Loucy (cell line): ENCODE measurements around the gene ZNF614.

Experiments used
- H2AFZ ChIP-seq: fragments of 200-600 bp; sonication (generic); 2 replicates; pipeline ENCODE4 v1.6.0; 2016; ENCODE audit warnings: antibody characterized with exemption, mild to moderate bottlenecking, low read length, moderate library complexity
- H3F3A ChIP-seq: fragments of 200-600 bp; 2 replicates; pipeline ENCODE4 v1.6.0; 2016; ENCODE audit warnings: antibody characterized with exemption, low read depth, mild to moderate bottlenecking
- H3K27me3 ChIP-seq: fragments of 200-600 bp; sonication (generic); 2 replicates; pipeline ENCODE4 v1.6.1; 2014; ENCODE audit warnings: low read length, mild to moderate bottlenecking; ENCODE audit not compliant: insufficient read depth, poor library complexity, severe bottlenecking
- H3K36me3 ChIP-seq: fragments of 200-600 bp; sonication (generic); 2 replicates; pipeline ENCODE4 v1.6.1; 2016; ENCODE audit warnings: low read length; ENCODE audit not compliant: insufficient read depth
- H3K4me1 ChIP-seq: fragments of 200-600 bp; sonication (generic); 2 replicates; pipeline ENCODE4 v1.5.1; 2014; ENCODE audit warnings: low read length, mild to moderate bottlenecking; ENCODE audit not compliant: insufficient read depth, poor library complexity, severe bottlenecking
- H3K4me2 ChIP-seq: fragments of 200-600 bp; sonication (generic); 2 replicates; pipeline ENCODE4 v1.6.0; 2014; ENCODE audit warnings: antibody characterized with exemption, low read length, low read depth, mild to moderate bottlenecking; ENCODE audit not compliant: poor library complexity, severe bottlenecking
- H3K4me3 ChIP-seq: fragments of 200-600 bp; sonication (generic); 2 replicates; pipeline ENCODE4 v1.5.1; 2014; ENCODE audit warnings: low read length, mild to moderate bottlenecking, mixed read lengths; ENCODE audit not compliant: poor library complexity, severe bottlenecking
- H3K79me2 ChIP-seq: fragments of 200-600 bp; sonication (generic); 2 replicates; pipeline ENCODE4 v1.6.1; 2014; ENCODE audit warnings: low read length; ENCODE audit not compliant: insufficient read depth
- H3K9ac ChIP-seq: fragments of 200-600 bp; sonication (generic); 2 replicates; pipeline ENCODE4 v1.6.0; 2014; ENCODE audit warnings: mild to moderate bottlenecking, low read depth, low read length, moderate library complexity; ENCODE audit not compliant: poor library complexity, severe bottlenecking
- H3K9me2 ChIP-seq: fragments of 200-600 bp; sonication (generic); replicated peaks from 2 replicates; pipeline ENCODE4 v1.6.1; 2016; ENCODE audit warnings: low read depth, low read length, mixed read lengths
- H3K9me3 ChIP-seq: fragments of 200-600 bp; sonication (generic); 2 replicates; pipeline ENCODE4 v1.6.1; 2014; ENCODE audit warnings: mild to moderate bottlenecking, antibody characterized with exemption, low read length, low read depth; ENCODE audit not compliant: insufficient read depth
- H4K20me1 ChIP-seq: fragments of 200-600 bp; sonication (generic); 2 replicates; pipeline ENCODE4 v1.6.0; 2014; ENCODE audit warnings: antibody characterized with exemption, low read length, mild to moderate bottlenecking; ENCODE audit not compliant: insufficient read depth, poor library complexity, severe bottlenecking
- EZH2phosphoT487 ChIP-seq: fragments of 200-600 bp; IDR thresholded peaks from 2 replicates; pipeline ENCODE4 v1.6.1; 2018; ENCODE audit warnings: antibody characterized with exemption, mild to moderate bottlenecking, moderate library complexity, borderline replicate concordance
- TF ChIP-seq, protein P1 (sequence below): fragments of 200-600 bp; sonication (generic); conservative IDR thresholded peaks from 2 replicates; pipeline ENCODE4 v1.5.1; 2014; ENCODE audit warnings: mild to moderate bottlenecking, antibody characterized with exemption, low read length

The ZNF614 gene

DNA sequence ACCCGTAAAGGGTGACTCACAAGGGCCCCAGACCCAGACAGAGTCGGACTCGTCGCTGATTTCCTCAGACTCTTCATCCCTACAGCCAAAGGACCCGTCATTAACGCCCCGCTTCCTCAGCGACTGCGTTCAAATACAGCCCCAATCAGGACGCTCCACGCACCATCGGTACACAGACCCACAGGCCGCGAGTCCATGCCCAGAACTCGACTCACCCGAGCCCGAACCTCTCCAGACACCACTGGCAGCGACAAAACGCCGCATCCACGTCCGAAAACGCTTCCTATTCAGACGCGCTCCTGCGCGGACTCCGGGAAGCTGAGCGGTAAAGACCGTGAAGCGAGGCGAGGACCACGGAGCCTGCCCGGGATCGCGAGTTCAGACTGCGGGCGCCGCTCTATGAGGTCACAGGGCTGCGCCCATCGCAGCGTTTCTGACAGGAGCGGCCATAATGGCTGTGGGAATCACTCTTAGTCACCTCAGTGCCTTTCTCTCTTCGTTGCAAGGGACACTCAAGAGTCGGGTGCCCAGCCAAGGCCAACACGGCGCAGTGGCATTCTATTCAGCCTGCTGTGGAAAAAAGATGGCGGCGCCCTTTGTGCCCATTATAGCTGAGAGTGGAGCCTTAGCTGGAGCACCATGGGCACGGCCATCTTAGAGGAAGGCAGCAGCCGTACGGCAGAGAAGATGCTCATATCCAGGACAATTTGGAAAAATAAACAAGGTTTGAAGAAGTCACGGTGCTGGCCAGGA lies at the start of gene ZNF614:
TSS of gene ZNF614 (minus strand) at position 353 of the 753 bp plus-strand sequence. CDS start 2,634 bp downstream, outside the sequence.
- Histone ChIP-seq H3K9me3 (peaks cover 6% of the 10 kb centered on the region; the same call in 1 of the 2 replicates), H3K27me3 (no peaks in the 10 kb centered on the region), H3K4me3 (peak within 1 kb of the TSS; percentile 98), H3K4me2 (peak within 1 kb of the TSS; percentile 89), H2AFZ (peak within 1 kb of the TSS; percentile 100), H3K9me2 (no peaks in the 10 kb centered on the region), H4K20me1 (no peaks in the 10 kb centered on the region), H3K9ac (peak within 1 kb of the TSS; percentile 91), H3F3A (no peaks in the 10 kb centered on the region; the same call in 1 of the 2 replicates), H3K79me2 (peaks cover 39% of the 10 kb centered on the region), H3K36me3 (peaks cover 23% of the 10 kb centered on the region), H3K4me1 (peaks cover 14% of the 10 kb centered on the region)
- TF ChIP-seq, protein P1, sequence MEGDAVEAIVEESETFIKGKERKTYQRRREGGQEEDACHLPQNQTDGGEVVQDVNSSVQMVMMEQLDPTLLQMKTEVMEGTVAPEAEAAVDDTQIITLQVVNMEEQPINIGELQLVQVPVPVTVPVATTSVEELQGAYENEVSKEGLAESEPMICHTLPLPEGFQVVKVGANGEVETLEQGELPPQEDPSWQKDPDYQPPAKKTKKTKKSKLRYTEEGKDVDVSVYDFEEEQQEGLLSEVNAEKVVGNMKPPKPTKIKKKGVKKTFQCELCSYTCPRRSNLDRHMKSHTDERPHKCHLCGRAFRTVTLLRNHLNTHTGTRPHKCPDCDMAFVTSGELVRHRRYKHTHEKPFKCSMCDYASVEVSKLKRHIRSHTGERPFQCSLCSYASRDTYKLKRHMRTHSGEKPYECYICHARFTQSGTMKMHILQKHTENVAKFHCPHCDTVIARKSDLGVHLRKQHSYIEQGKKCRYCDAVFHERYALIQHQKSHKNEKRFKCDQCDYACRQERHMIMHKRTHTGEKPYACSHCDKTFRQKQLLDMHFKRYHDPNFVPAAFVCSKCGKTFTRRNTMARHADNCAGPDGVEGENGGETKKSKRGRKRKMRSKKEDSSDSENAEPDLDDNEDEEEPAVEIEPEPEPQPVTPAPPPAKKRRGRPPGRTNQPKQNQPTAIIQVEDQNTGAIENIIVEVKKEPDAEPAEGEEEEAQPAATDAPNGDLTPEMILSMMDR, result no peak
- TF ChIP-seq EZH2phosphoT487, result no peak

DNA sequence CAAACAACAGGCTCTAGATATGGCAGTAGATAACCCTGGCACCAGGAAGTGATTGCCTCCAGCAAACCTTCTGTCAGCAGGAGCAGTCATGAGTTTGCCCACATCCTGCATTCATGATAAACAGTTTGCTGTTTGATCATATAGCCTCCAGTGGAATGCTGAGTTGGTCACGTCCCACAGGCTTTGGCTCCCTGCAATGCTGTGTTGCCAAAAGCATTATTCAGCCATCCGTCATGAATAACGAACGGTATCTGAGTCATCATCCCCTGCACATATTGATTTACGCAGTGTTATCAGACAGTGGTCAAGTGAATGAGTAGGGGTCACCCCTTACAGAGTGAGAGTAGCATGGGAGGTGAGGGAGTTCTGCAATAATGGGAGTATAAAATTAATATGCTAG lies 42.3 kb upstream of the ZNF614 start:
- H3K4me2 ChIP-seq, result no peak overlapping the region
- no peak overlapping the region for H2AFZ ChIP-seq
- no peaks in the 10 kb centered on the region for H4K20me1 ChIP-seq
- no peak for TF ChIP-seq EZH2phosphoT487
- TF ChIP-seq, protein P1, result no peak
- H3K9me2 ChIP-seq, result no peaks in the 10 kb centered on the region
- H3K27me3 ChIP-seq, result no peaks in the 10 kb centered on the region
- H3F3A ChIP-seq, result no peaks in the 10 kb centered on the region
- H3K9me3 ChIP-seq, result peaks cover 34% of the 10 kb centered on the region; the same call in 1 of the 2 replicates
- no peaks in the 10 kb centered on the region for H3K4me1 ChIP-seq
- H3K9ac ChIP-seq, result no peak overlapping the region
- peaks cover 62% of the 10 kb centered on the region; the same call in 1 of the 2 replicates for H3K36me3 ChIP-seq
- H3K79me2 ChIP-seq, result no peaks in the 10 kb centered on the region
- no peak overlapping the region for H3K4me3 ChIP-seq

DNA sequence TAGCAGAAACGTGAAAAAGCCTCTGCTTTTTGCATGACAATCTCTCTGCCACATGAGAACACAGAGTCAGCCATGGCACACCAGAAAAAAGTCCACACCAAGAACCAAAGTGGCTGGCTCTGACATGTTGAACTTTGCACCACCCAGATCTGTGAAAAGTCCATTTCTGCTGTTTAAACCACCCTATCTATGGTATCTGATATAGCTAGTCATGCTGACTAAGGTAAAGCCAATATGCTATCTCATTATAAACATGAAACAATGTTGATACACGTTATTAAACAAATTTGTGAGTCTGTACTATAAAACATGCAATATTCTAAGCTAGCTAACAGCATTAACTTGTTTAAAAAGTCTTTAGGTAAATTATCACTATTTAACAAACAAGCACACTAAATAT lies 41.5 kb upstream of the ZNF614 start:
- H3K9me2 ChIP-seq, result no peaks in the 10 kb centered on the region
- H3K4me3 ChIP-seq, result no peak overlapping the region
- H4K20me1 ChIP-seq, result no peaks in the 10 kb centered on the region
- peaks cover 34% of the 10 kb centered on the region; the same call in 1 of the 2 replicates for H3K9me3 ChIP-seq
- no peaks in the 10 kb centered on the region for H3K4me1 ChIP-seq
- no peak overlapping the region for H3K9ac ChIP-seq
- no peaks in the 10 kb centered on the region for H3K79me2 ChIP-seq
- peaks cover 62% of the 10 kb centered on the region; the same call in 1 of the 2 replicates for H3K36me3 ChIP-seq
- H3K27me3 ChIP-seq, result no peaks in the 10 kb centered on the region
- H3K4me2 ChIP-seq, result no peak overlapping the region
- H3F3A ChIP-seq, result no peaks in the 10 kb centered on the region
- no peak overlapping the region for H2AFZ ChIP-seq
- TF ChIP-seq EZH2phosphoT487, result no peak
- TF ChIP-seq, protein P1, result no peak
